Iris pigment epithelial cell (primary cell): ENCODE measurements around the gene RAB11FIP5.
"Not testable (repeated sequence)": the region's sequence is repeated elsewhere in the genome, so short reads cannot be mapped to it uniquely, and the experiment has no call there.

Experiments
- DNase-seq: peaks from one replicate; pipeline ENCODE4 v3.0.0-alpha.2; 2011; ENCODE audit warnings: low read depth

RAB11FIP5 gene

GRCh38 chr2:73069041-73069854 is 43.5 kb downstream of the RAB11FIP5 start:
- peak; percentile 29 for DNase-seq

GRCh38 chr2:73068147-73068546 is 44.6 kb downstream of the RAB11FIP5 start:
- no peak for DNase-seq

DNA sequence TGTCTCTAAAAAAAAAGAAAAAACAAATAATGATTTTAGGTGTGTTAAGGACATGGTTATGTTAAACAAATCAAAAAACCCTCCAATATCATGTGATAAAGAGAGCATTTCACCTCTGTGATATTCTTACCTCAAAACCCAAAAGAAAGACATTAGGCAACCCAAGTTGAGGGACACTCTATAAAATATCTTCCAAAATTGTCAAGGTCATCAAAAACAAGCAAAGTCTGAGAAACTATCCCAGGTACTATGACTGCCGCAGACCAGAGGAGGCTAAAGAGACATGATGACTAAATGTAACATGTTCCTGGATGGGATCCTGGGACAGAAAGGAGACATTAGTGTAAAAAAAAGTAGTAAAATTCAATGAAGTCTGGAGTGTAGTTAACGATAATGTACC is 45.7 kb downstream of the RAB11FIP5 start:
- DNase-seq = no peak

DNA sequence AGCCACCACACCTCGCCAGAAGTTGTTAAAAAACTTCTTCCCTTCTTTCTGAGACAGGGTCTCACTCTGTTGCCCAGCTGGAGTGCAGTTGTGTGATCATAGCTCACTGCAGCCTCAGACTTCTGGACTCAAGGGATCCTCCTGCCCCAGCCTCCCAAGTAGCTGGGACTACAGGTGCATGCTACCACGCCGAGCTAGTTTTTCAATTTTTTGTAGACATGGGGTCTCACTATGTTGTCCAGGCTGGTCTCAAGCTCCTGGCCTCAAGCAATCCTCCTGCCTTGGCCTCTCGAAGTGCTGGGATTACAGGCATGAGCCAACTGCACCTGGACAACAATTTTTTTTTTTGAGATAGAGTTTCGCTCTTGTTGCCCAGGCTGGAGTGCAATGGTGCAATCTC is 47.7 kb downstream of the RAB11FIP5 start:
- DNase-seq = not testable (repeated sequence)

DNA sequence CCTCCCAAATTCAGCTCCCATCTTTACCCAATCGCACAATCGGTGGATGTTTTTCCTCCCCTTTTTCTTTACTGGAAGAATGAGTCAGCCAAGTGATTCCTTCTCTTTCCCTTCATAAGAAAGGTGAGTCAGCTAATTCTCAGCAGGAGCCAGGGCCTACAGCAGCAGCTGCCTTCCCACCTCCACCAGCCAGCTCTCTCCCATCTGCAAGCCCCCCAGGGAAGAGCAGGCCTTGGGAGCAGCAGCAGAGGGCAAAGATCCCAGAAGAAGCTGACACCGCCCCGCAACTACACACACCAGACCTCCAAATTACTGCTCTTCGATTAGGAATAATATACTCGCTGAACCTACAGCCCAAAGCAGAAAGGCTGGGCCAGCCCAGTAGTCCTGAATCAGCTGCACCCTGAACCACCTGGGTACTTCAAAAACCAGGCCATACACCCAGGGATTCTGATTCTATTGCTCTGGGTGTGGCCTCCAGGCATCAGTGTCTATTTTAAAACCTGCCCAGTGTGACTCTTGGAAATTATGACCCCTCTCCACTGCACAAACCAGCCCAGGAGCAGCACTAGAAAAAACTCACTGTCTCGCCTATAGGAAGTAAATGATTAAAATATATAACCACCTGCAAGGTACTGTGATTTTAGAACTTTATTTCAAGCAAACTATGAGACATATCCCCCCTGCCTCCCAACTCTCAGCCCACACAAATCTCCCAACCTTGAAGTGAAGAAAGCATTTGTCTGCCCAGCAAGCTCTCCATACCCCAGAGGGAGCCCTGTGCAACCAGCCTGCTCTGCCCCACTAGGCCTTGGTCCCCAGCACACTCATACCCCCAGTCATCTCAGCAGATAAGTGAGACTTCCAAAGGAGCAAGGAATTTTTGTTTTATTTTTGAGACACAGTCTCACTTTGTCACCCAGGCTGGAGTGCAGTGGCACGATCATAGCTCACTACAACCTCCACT is 48.6 kb downstream of the RAB11FIP5 start:
- DNase-seq = peak; percentile 83

- peak; percentile 11 for DNase-seq
Measured at GRCh38 chr2:73063472-73063871, 49.3 kb downstream of the RAB11FIP5 start.

- DNase-seq = no peak
Measured at GRCh38 chr2:73059106-73059505, 53.6 kb downstream of the RAB11FIP5 start.

DNA sequence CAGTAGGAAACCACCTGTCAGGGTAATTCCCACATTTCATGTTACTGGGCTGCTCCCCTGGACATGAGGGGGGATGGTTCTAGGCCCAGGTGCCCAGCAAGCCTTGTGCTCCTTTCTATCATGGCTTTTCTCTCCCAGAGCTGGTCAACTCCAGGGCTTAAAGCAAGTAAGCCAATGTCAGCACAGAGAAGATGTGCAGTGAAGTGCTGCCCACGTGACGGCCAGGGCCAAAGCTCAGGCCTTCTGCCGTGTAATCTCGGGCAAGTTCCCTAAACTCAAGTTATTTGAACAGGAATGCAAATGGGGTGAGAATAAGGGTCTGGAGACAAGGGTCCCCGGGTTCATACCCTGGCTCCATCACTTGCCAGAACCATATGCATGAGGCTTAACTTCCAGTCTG is 57.8 kb downstream of the RAB11FIP5 start:
- no peak for DNase-seq

- peak; percentile 38 for DNase-seq
Measured at GRCh38 chr2:73053316-73054114, 59.2 kb downstream of the RAB11FIP5 start.

DNA sequence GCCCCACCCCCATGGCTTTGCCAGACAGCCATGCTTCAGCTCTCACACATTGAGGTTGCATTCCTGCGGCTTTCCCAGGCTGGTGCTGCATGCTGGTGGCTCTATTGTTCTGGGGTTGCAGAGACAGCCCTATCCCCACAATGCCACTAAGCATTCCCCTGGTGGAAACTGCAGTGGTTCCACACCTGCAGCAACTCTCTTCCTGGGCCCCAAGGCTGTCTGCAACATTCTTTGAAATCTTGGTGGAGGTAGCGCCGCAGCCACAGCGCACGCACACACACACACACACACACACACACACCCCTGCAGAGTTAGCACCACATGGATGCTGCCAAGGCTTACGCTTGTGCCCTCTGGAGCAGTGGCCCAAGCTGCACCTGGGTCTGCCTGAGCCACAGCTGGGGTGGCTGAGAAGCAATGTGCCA is 62.6 kb downstream of the RAB11FIP5 start:
- DNase-seq = peak; percentile 30

DNA sequence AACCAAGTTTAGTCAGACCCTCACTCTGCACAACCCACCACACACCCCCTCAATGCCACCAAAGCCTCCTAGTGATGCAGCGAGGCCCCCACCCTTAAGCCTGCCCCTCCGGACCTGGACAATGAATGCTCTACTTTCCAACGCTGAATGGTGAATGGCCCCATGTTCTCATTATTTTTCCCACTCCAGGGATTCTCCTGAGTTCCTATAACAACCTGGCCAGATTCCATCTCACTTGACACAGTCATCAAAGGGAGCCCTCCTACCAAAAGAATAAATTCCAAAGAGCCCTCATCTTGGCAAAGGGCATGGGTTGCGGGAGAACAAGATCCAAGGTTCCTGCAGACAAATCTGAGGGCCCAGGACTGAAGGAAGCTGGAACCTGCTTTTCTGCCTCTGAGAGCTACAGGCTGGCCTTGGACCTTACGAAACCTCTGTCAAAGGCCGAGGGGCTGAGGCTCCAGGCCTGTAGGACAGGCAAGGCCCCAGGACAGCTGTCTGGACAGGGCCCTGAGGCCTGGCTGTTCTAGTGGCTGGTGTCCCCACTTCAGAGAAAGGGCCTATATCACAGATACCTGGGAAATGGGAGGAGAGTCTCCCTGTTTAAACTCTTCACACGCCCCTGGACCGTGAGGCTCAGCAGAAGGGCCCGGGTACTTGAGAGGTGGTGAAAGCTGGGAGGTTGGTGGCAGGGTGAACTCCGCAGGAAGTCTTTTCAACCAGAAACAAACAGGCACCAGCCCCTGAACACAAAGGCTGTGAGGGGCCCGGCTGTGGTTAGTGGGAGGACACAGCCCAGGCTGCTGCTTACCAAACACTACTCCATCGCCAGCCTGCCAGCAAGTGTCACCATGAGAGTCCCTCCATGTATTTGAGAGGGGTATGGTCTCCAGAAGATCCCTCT is 68.6 kb downstream of the RAB11FIP5 start:
- DNase-seq = no peak

DNA sequence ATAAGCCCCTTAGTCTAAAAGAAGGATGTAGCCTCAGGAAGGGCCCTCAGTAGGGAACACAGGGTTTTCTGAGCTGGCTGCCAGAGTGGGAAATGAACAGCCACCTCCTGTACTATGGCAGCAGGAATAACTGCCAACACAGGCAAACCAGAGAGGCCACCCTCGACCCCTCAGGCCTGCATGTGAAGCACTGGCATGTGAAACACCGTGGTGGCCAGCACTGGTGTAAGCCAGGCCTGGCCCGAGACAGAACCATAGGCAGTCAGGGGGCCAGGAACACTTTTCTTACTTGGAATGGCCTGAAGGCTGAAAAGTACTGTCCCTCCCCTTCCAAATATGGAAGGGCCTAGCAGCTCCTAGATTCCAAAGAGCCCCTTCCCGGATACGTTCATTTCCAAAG is 69.5 kb downstream of the RAB11FIP5 start:
- no peak for DNase-seq

GRCh38 chr2:73037947-73038585 is 74.7 kb downstream of the RAB11FIP5 start:
- no peak for DNase-seq

GRCh38 chr2:73036766-73037165 is 76.0 kb downstream of the RAB11FIP5 start:
- no peak for DNase-seq

DNA sequence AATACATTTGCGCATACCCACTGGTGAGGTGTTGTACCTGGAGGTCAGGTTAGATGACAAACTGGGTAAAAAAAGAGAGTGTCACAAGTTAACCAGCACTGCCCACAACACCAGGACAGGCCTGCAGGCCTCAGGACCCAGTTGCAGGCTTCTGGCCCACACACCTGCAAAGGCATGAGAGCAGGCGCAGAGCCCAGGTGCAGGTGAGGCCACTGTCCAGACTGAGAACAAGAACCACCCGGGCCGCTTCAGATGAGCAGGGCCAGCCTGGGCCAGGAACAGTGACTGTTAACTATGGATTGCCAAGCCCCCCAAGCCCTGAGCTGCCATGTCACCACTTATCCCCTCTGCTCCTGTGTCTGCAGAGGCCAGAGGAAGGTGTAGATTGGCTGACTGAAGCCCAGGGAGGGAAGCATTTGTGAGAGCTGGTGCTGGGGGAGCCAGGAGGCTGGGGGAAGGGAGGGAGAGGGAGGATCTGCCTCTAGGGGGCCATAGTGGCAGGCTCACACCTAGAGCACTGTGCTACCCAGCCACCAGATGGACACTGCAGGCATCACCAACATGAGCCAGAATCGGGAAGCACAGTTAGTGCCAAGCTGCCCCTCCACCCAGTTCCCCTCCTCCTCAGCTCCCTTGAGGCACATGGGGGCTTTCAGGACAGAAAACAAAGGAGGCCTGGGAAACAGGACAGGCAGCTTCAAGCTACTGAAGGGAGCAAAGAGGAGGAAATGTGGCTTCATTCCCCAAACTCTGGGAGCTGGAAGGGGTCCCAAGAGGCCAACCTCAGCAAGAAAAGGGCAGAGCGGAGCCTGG is 76.6 kb downstream of the RAB11FIP5 start:
- no peak for DNase-seq

- no peak for DNase-seq
Measured at GRCh38 chr2:73034661-73035375, 77.9 kb downstream of the RAB11FIP5 start.

DNA sequence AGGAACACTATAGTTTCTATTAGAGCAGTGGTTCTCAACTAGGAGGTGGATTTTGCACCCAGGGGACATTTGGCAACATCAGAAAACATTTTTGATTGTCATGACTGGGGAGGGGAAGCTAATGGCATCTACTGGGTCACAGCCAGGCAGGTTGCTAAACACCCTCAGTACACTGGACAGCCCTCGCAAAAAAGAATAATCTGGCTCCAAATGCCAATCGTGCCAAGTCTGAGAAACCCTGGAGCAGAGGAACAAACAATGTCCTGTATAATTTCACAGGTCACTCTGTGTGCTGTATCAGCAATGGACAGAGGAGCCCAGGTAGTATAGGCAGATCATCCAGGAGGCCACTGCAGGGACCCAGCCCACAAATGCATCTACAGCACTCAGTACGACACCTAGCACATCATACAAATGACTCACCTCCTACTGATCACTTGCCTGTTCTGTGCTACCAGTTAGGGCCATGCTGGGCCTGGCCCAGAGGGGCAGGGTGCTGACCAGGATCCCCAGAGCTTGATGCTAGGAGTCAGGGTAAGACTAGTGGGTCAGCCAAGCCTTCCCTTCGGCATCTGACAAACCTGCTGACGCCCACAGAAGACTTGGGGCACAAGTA is 78.9 kb downstream of the RAB11FIP5 start:
- DNase-seq = no peak

GRCh38 chr2:73033142-73033765 is 79.5 kb downstream of the RAB11FIP5 start:
- no peak for DNase-seq
